ENCODE results near the gene GNA15.
A peak's percentile ranks its signal among the peaks of the same experiment; 100 is the strongest.
"Not testable (repeated sequence)": the region's sequence is repeated elsewhere in the genome, so short reads cannot be mapped to it uniquely, and the experiment has no call there.

GNA15 gene

DNA sequence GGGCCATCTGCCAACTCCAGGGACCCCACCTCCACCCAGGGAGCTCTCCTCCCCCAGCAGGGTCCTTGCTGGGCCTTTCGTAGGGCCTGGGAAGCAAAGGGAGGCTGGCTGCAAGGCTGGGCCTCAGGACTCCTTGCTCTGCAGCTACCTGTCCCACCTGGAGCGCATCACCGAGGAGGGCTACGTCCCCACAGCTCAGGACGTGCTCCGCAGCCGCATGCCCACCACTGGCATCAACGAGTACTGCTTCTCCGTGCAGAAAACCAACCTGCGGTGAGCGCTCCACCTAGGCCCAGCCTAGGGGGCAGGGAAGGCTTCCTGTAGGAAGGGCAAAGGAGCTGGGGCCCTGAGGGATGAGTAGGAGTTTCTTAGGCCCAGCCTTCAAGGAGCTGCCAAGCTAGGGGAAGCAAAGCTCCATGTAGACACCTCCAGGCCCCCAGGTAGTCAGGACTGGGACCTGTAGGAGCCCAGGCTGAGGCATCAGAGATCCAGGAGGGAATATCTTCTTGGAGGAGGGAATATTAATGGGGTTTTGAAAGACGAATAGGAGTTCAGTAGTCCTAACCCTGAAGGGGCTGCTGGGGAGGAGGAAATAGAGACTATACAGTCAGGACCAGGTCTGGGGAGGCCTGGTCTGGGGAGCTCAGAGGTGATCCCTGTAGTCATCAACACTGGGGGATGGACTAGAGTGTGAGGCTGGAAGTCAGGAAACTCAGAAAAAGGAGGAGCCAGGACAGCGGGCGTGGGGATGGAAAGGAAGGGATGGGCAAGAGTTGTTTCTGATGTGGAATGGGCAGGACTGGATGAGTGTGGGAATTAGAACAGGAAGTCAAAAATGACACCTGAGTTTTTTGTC is 16.0 kb downstream of the GNA15 start:
- H3K27ac ChIP-seq (ENCODE audit: low read length), result peak overlapping the region; percentile 82; the same call in 1 of the 2 replicates

DNA sequence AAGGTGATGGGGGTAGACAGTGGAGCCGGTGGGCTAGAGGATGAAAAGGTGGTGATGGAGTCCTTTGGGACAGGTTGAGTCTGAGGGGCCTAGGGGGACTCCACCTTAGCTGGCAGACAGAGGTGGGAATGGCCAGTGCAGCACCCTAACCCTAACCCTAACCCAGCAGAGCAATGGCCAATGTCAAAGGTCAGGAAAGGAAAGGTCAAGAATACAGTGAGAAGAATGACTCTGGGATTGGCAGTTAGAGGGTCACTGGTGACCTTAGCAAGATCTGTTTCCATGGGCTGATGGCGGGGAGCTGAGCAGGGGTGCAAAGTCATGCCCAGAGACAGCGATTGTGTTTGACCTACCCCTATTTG is 16.6 kb downstream of the GNA15 start:
- Histone ChIP-seq H3K4me3 (ENCODE audit: low read length) (peak overlapping the region; percentile 89; the same call in 1 of the 2 replicates), H3K27ac (ENCODE audit: low read length) (0 out of 2 replicates have a peak overlapping the region, but pooled peaks have one; percentile 14), H3K36me3 (replicated peaks; ENCODE audit: low read depth, low read length) (peaks cover 73% of the 10 kb centered on the region), H3K4me1 (ENCODE audit: low read length) (peaks cover 72% of the 10 kb centered on the region), H2AFZ (ENCODE audit: low read depth, low read length) (no peak overlapping the region), H3K79me2 (ENCODE audit: low read length) (peaks cover 70% of the 10 kb centered on the region), H4K20me1 (ENCODE audit: insufficient read depth, low read length) (peaks cover 6% of the 10 kb centered on the region), H3K27me3 (ENCODE audit: low read depth, low read length) (no peaks in the 10 kb centered on the region), H3K9ac (ENCODE audit: low read length) (no peak overlapping the region), H3K9me3 (ENCODE audit: insufficient read depth, low read length) (no peaks in the 10 kb centered on the region), H3K4me2 (ENCODE audit: low read length) (peak overlapping the region; percentile 94; the same call in 1 of the 2 replicates)
- TF ChIP-seq EZH2phosphoT487 (IDR thresholded peaks at IDR 0.05; ENCODE audit: low read depth), result no peak
- TF ChIP-seq, protein P1, sequence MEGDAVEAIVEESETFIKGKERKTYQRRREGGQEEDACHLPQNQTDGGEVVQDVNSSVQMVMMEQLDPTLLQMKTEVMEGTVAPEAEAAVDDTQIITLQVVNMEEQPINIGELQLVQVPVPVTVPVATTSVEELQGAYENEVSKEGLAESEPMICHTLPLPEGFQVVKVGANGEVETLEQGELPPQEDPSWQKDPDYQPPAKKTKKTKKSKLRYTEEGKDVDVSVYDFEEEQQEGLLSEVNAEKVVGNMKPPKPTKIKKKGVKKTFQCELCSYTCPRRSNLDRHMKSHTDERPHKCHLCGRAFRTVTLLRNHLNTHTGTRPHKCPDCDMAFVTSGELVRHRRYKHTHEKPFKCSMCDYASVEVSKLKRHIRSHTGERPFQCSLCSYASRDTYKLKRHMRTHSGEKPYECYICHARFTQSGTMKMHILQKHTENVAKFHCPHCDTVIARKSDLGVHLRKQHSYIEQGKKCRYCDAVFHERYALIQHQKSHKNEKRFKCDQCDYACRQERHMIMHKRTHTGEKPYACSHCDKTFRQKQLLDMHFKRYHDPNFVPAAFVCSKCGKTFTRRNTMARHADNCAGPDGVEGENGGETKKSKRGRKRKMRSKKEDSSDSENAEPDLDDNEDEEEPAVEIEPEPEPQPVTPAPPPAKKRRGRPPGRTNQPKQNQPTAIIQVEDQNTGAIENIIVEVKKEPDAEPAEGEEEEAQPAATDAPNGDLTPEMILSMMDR (IDR thresholded peaks at IDR 0.05; ENCODE audit: low read depth, low read length), result no peak

More for the DNA sequence above, 16.0 kb downstream of the GNA15 start:
- peaks cover 70% of the 10 kb centered on the region for H3K79me2 ChIP-seq (ENCODE audit: low read length)
- no peak for TF ChIP-seq EZH2phosphoT487 (IDR thresholded peaks at IDR 0.05; ENCODE audit: low read depth)
- TF ChIP-seq, protein P1 (IDR thresholded peaks at IDR 0.05; ENCODE audit: low read depth, low read length), result no peak
- H3K27me3 ChIP-seq (ENCODE audit: low read depth, low read length), result no peaks in the 10 kb centered on the region
- H3K36me3 ChIP-seq (replicated peaks; ENCODE audit: low read depth, low read length), result peaks cover 70% of the 10 kb centered on the region
- no peak overlapping the region for H3K9ac ChIP-seq (ENCODE audit: low read length)
- H3K4me3 ChIP-seq (ENCODE audit: low read length), result peak overlapping the region; percentile 89
- no peak overlapping the region for H2AFZ ChIP-seq (ENCODE audit: low read depth, low read length)
- H4K20me1 ChIP-seq (ENCODE audit: insufficient read depth, low read length), result peaks cover 6% of the 10 kb centered on the region
- peak overlapping the region; percentile 94 for H3K4me2 ChIP-seq (ENCODE audit: low read length)
- peaks cover 78% of the 10 kb centered on the region for H3K4me1 ChIP-seq (ENCODE audit: low read length)
- no peaks in the 10 kb centered on the region for H3K9me3 ChIP-seq (ENCODE audit: insufficient read depth, low read length)

DNA sequence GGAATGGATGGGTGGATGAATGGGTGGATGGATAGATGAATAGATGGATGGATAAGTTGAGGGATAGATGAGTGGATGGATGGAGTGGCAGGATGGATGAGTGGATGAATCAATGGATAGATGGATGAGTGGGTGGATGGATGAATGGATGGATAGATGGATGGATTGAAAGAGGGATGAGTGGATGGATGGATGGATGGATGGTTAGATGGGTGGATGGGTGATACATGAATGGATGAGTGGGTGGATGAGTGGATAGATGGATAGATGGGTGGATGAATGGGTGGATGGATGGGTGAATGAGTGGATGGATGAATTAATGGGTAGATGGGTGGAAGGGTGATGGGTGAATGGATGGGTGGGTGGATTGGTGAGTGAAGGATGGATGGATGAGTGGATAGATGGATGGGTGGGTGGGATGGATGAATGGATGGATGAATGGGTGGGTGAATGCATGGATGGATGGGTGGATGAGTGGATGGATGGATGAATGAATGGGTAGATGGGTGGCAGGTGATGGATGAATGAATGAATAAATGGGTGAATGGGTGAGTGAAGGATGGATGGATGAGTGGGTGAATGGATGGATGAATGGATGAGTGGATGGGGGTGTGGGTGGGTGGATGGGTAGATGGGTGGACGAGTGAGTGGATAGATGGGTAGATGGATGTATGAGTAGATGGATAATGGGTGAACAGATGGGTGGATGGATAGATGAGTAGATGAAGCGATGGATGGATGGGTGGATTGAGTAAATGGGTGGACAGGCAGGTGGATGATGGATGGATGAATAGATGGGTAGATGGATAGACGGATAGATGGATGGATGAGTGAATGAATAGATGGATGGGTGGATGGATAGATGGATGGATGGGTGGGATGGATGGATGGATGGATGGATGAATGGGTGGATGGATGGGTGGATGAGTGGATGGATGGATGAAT is 17.7 kb downstream of the GNA15 start:
- Histone ChIP-seq H3K4me3 (ENCODE audit: low read length) (peak overlapping the region; percentile 13; the same call in 1 of the 2 replicates), H4K20me1 (ENCODE audit: insufficient read depth, low read length) (peaks cover 6% of the 10 kb centered on the region), H3K4me2 (ENCODE audit: low read length) (peak overlapping the region; percentile 35), H3K9ac (ENCODE audit: low read length) (no peak overlapping the region), H3K79me2 (ENCODE audit: low read length) (peaks cover 70% of the 10 kb centered on the region), H3K36me3 (replicated peaks; ENCODE audit: low read depth, low read length) (peaks cover 84% of the 10 kb centered on the region), H3K27ac (ENCODE audit: low read length) (no peak overlapping the region), H3K4me1 (ENCODE audit: low read length) (peaks cover 60% of the 10 kb centered on the region), H3K9me3 (ENCODE audit: insufficient read depth, low read length) (no peaks in the 10 kb centered on the region), H2AFZ (ENCODE audit: low read depth, low read length) (no peak overlapping the region), H3K27me3 (ENCODE audit: low read depth, low read length) (no peaks in the 10 kb centered on the region)
- TF ChIP-seq EZH2phosphoT487 (IDR thresholded peaks at IDR 0.05; ENCODE audit: low read depth), result no peak
- TF ChIP-seq, protein P1 (IDR thresholded peaks at IDR 0.05; ENCODE audit: low read depth, low read length), result no peak

DNA sequence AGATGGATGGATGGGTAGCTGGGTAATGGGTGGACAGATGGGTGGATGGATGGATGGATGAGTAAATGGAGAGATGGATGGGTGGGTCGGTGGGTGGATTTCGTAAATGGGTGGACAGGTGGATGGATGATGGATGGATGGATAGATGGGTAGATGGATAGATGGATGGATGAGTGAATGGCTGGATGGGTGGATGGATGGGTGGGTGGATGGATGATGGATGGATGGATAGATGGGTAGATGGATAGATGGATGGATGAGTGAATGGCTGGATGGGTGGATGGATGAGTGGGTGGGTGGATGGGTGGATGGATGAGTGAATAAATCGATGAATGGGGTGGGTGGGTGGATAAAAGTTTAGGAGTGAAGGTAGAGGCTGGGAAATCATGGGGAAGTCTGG is 18.6 kb downstream of the GNA15 start:
- H3K9ac ChIP-seq (ENCODE audit: low read length), result peak overlapping the region; percentile 34; the same call in 1 of the 2 replicates
- H3K4me1 ChIP-seq (ENCODE audit: low read length), result peaks cover 52% of the 10 kb centered on the region
- peaks cover 83% of the 10 kb centered on the region for H3K36me3 ChIP-seq (replicated peaks; ENCODE audit: low read depth, low read length)
- peak overlapping the region; percentile 83 for H3K4me2 ChIP-seq (ENCODE audit: low read length)
- H3K9me3 ChIP-seq (ENCODE audit: insufficient read depth, low read length); H2AFZ ChIP-seq (ENCODE audit: low read depth, low read length); H4K20me1 ChIP-seq (ENCODE audit: insufficient read depth, low read length); H3K27me3 ChIP-seq (ENCODE audit: low read depth, low read length): not testable (repeated sequence)
- H3K4me3 ChIP-seq (ENCODE audit: low read length), result peak overlapping the region; percentile 63
- H3K79me2 ChIP-seq (ENCODE audit: low read length), result peaks cover 61% of the 10 kb centered on the region
- H3K27ac ChIP-seq (ENCODE audit: low read length), result peak overlapping the region; percentile 68

All from OCI-LY3 (cell line).